Karpas-422 (cell line): ENCODE results near the gene C7orf57. TPM values are rescaled to one million over a fixed set of nuclear protein-coding genes. Genes with fewer than 3 reads are reported as not detected.

ENCODE experiments used
- DNase-seq: peaks from one replicate; pipeline ENCODE4 v3.0.0-alpha.2; 2015
- H2AFZ ChIP-seq: fragments of 200-600 bp; sonication (generic); 2 replicates; pipeline ENCODE4 v1.6.1; 2014; ENCODE audit warnings: antibody characterized with exemption, low read length, mixed read lengths
- H3K27ac ChIP-seq: fragments of 200-600 bp; sonication (generic); 2 replicates; pipeline ENCODE4 v1.5.1; 2014; ENCODE audit warnings: mild to moderate bottlenecking, low read length, moderate library complexity
- H3K27me3 ChIP-seq: fragments of 200-600 bp; sonication (generic); 2 replicates; pipeline ENCODE4 v1.6.1; 2014; ENCODE audit warnings: low read length, mixed read lengths
- H3K36me3 ChIP-seq: fragments of 200-600 bp; sonication (generic); 2 replicates; pipeline ENCODE4 v1.6.1; 2014; ENCODE audit warnings: low read length, mixed read lengths; ENCODE audit not compliant: insufficient read depth
- H3K4me1 ChIP-seq: fragments of 200-600 bp; sonication (generic); 2 replicates; pipeline ENCODE4 v1.6.1; 2014; ENCODE audit warnings: mild to moderate bottlenecking, low read length, mixed read lengths
- H3K4me2 ChIP-seq: fragments of 200-600 bp; sonication (generic); 2 replicates; pipeline ENCODE4 v1.6.1; 2014; ENCODE audit warnings: low read length, low read depth, mild to moderate bottlenecking; ENCODE audit not compliant: poor library complexity, severe bottlenecking
- H3K4me3 ChIP-seq: fragments of 200-600 bp; sonication (generic); 2 replicates; pipeline ENCODE4 v1.5.1; 2014; ENCODE audit warnings: mild to moderate bottlenecking, antibody characterized with exemption, low read length, mixed read lengths
- H3K79me2 ChIP-seq: fragments of 200-600 bp; sonication (generic); 2 replicates; pipeline ENCODE4 v1.6.1; 2014; ENCODE audit warnings: mild to moderate bottlenecking, low read length, mixed read lengths
- H3K9ac ChIP-seq: fragments of 200-600 bp; sonication (generic); 2 replicates; pipeline ENCODE4 v1.6.0; 2014; ENCODE audit warnings: low read length
- H3K9me2 ChIP-seq: fragments of 200-600 bp; sonication (generic), shearing (Covaris generic); replicated peaks from 2 replicates; pipeline ENCODE4 v1.6.0; 2014; ENCODE audit warnings: mild to moderate bottlenecking, low read length, moderate library complexity; ENCODE audit not compliant: insufficient read depth
- H3K9me3 ChIP-seq: fragments of 300-700, 200-600 bp; sonication (generic); 2 replicates; pipeline ENCODE4 v1.6.1; 2014; ENCODE audit warnings: low read length, mixed read lengths
- H4K20me1 ChIP-seq: fragments of 200-600 bp; sonication (generic); 2 replicates; pipeline ENCODE4 v1.6.1; 2014; ENCODE audit warnings: mild to moderate bottlenecking, antibody characterized with exemption, low read length, low read depth; ENCODE audit not compliant: insufficient read depth
- total RNA-seq: library from RNA; depleted of rRNA; stranded (reverse); fragments of >200 nt; shearing (Covaris generic); gene quantifications from 2 replicates; pipeline ENCODE4 v1.2.3, GENCODE V29; 2014; ENCODE audit warnings: low replicate concordance

C7orf57 gene
- total RNA-seq, 1 experiment from 2014 or later = not detected

- no peaks in the 10 kb centered on the region for H3K27me3 ChIP-seq
- no peak for DNase-seq
- no peaks in the 10 kb centered on the region for H3K79me2 ChIP-seq
Measured at GRCh38 chr7:48038815-48039506, 3.6 kb downstream of the C7orf57 start.

GRCh38 chr7:48040944-48041652 is 5.8 kb downstream of the C7orf57 start:
- H3K4me3 ChIP-seq = no peak overlapping the region
- H3K79me2 ChIP-seq = no peaks in the 10 kb centered on the region
- H3K27me3 ChIP-seq = no peaks in the 10 kb centered on the region
- H3K27ac ChIP-seq = no peak overlapping the region
- no peaks in the 10 kb centered on the region for H3K9me3 ChIP-seq
- no peaks in the 10 kb centered on the region for H3K9me2 ChIP-seq
- H2AFZ ChIP-seq = no peak overlapping the region
- no peak overlapping the region for H3K4me2 ChIP-seq
- H4K20me1 ChIP-seq = no peaks in the 10 kb centered on the region
- no peak overlapping the region for H3K9ac ChIP-seq
- no peaks in the 10 kb centered on the region for H3K36me3 ChIP-seq
- DNase-seq = no peak
- no peaks in the 10 kb centered on the region for H3K4me1 ChIP-seq

More at GRCh38 chr7:48038815-48039506, 3.6 kb downstream of the C7orf57 start:
- no peak overlapping the region for H3K4me2 ChIP-seq
- H4K20me1 ChIP-seq = no peaks in the 10 kb centered on the region
- no peaks in the 10 kb centered on the region for H3K36me3 ChIP-seq
- no peak overlapping the region for H3K27ac ChIP-seq
- no peak overlapping the region for H3K9ac ChIP-seq
- no peaks in the 10 kb centered on the region for H3K9me3 ChIP-seq
- no peak overlapping the region for H2AFZ ChIP-seq
- no peak overlapping the region for H3K4me3 ChIP-seq
- H3K4me1 ChIP-seq = peaks cover 4% of the 10 kb centered on the region
- H3K9me2 ChIP-seq = no peaks in the 10 kb centered on the region

GRCh38 chr7:48041653-48041970 is 6.3 kb downstream of the C7orf57 start:
- H3K9me2 ChIP-seq = no peaks in the 10 kb centered on the region
- no peaks in the 10 kb centered on the region for H4K20me1 ChIP-seq
- no peak overlapping the region for H3K4me3 ChIP-seq
- H3K9ac ChIP-seq = no peak overlapping the region
- H3K36me3 ChIP-seq = no peaks in the 10 kb centered on the region
- H3K4me2 ChIP-seq = no peak overlapping the region
- H3K79me2 ChIP-seq = no peaks in the 10 kb centered on the region
- H3K9me3 ChIP-seq = no peaks in the 10 kb centered on the region
- no peak overlapping the region for H2AFZ ChIP-seq
- no peak overlapping the region for H3K27ac ChIP-seq
- H3K27me3 ChIP-seq = no peaks in the 10 kb centered on the region
- no peaks in the 10 kb centered on the region for H3K4me1 ChIP-seq
- DNase-seq = no peak

- Histone ChIP-seq H3K9me3 (no peaks in the 10 kb centered on the region), H3K79me2 (no peaks in the 10 kb centered on the region), H2AFZ (no peak overlapping the region), H3K4me3 (no peak overlapping the region), H3K4me1 (no peaks in the 10 kb centered on the region), H3K9ac (no peak overlapping the region), H3K27me3 (no peaks in the 10 kb centered on the region), H3K4me2 (no peak overlapping the region), H3K36me3 (no peaks in the 10 kb centered on the region), H4K20me1 (no peaks in the 10 kb centered on the region), H3K27ac (no peak overlapping the region), H3K9me2 (no peaks in the 10 kb centered on the region)
- no peak for DNase-seq
Measured at GRCh38 chr7:48042216-48042615, 6.9 kb downstream of the C7orf57 start.

- Histone ChIP-seq H3K27ac (no peak overlapping the region), H3K9ac (no peak overlapping the region), H2AFZ (no peak overlapping the region), H3K27me3 (no peaks in the 10 kb centered on the region), H3K36me3 (no peaks in the 10 kb centered on the region), H3K4me3 (no peak overlapping the region), H3K4me1 (no peaks in the 10 kb centered on the region), H3K9me3 (no peaks in the 10 kb centered on the region), H3K9me2 (no peaks in the 10 kb centered on the region), H3K4me2 (no peak overlapping the region), H4K20me1 (no peaks in the 10 kb centered on the region), H3K79me2 (no peaks in the 10 kb centered on the region)
- no peak for DNase-seq
Measured at GRCh38 chr7:48042636-48043035, 7.3 kb downstream of the C7orf57 start.

- no peak for DNase-seq
- H2AFZ ChIP-seq = no peak overlapping the region
Measured at GRCh38 chr7:48045195-48045765, 9.9 kb downstream of the C7orf57 start.

GRCh38 chr7:48046458-48046857 is 11.1 kb downstream of the C7orf57 start:
- H3K36me3 ChIP-seq = no peaks in the 10 kb centered on the region

More at GRCh38 chr7:48045195-48045765, 9.9 kb downstream of the C7orf57 start:
- Histone ChIP-seq H4K20me1 (no peaks in the 10 kb centered on the region), H3K4me3 (no peak overlapping the region), H3K9me3 (no peaks in the 10 kb centered on the region), H3K36me3 (no peaks in the 10 kb centered on the region), H3K9ac (no peak overlapping the region), H3K79me2 (no peaks in the 10 kb centered on the region), H3K9me2 (no peaks in the 10 kb centered on the region), H3K4me1 (no peaks in the 10 kb centered on the region), H3K4me2 (no peak overlapping the region), H3K27me3 (no peaks in the 10 kb centered on the region), H3K27ac (no peak overlapping the region)

GRCh38 chr7:48048113-48048512 is 12.8 kb downstream of the C7orf57 start:
- H3K9me2 ChIP-seq = no peaks in the 10 kb centered on the region
- no peak for DNase-seq
- H3K36me3 ChIP-seq = no peaks in the 10 kb centered on the region
- H3K27me3 ChIP-seq = no peaks in the 10 kb centered on the region
- H2AFZ ChIP-seq = no peak overlapping the region
- H3K4me1 ChIP-seq = peaks cover 6% of the 10 kb centered on the region
- no peaks in the 10 kb centered on the region for H3K79me2 ChIP-seq
- H3K9me3 ChIP-seq = no peaks in the 10 kb centered on the region
- no peak overlapping the region for H3K4me2 ChIP-seq
- no peak overlapping the region for H3K27ac ChIP-seq
- no peaks in the 10 kb centered on the region for H4K20me1 ChIP-seq
- H3K9ac ChIP-seq = no peak overlapping the region
- H3K4me3 ChIP-seq = no peak overlapping the region

More at GRCh38 chr7:48046458-48046857, 11.1 kb downstream of the C7orf57 start:
- no peaks in the 10 kb centered on the region for H3K79me2 ChIP-seq
- DNase-seq = no peak
- no peak overlapping the region for H3K4me2 ChIP-seq
- H3K27me3 ChIP-seq = no peaks in the 10 kb centered on the region
- H2AFZ ChIP-seq = no peak overlapping the region
- H3K4me3 ChIP-seq = no peak overlapping the region
- H3K9ac ChIP-seq = no peak overlapping the region
- H3K4me1 ChIP-seq = no peaks in the 10 kb centered on the region
- H3K9me2 ChIP-seq = no peaks in the 10 kb centered on the region
- H3K9me3 ChIP-seq = no peaks in the 10 kb centered on the region
- no peaks in the 10 kb centered on the region for H4K20me1 ChIP-seq
- no peak overlapping the region for H3K27ac ChIP-seq
